Central memory CD8-positive, alpha-beta T cell (primary cell): ENCODE measurements around the gene CMTM7.

ENCODE experiments used
- ATAC-seq: fragments of 150-1000 bp; cut with Tn5 transposase; replicated peaks from 2 replicates; pipeline ENCODE4 v1.10.0; 2022; ENCODE audit warnings: mild to moderate bottlenecking, moderate FRiP score, moderate number of reproducible peaks; ENCODE audit not compliant: poor library complexity, severe bottlenecking; ENCODE audit errors: extremely low read depth
- DNase-seq, 2 donors: peaks; one replicate each; pipeline ENCODE4 v3.0.0; 2021; ENCODE audit warnings: low spot score in 2 of 2
- H3K27ac Mint-ChIP-seq: one replicate; pipeline ENCODE4 v1.8.0; 2022; ENCODE audit warnings: low read depth, mild to moderate bottlenecking, moderate library complexity, mixed read lengths
- H3K27me3 Mint-ChIP-seq: one replicate; pipeline ENCODE4 v1.8.0; 2022; ENCODE audit warnings: mixed read lengths
- H3K36me3 Mint-ChIP-seq: one replicate; pipeline ENCODE4 v1.8.0; 2022; ENCODE audit warnings: mild to moderate bottlenecking, moderate library complexity, mixed read lengths; ENCODE audit not compliant: insufficient read depth
- H3K4me1 Mint-ChIP-seq: one replicate; pipeline ENCODE4 v1.8.0; 2022; ENCODE audit warnings: mixed read lengths
- H3K4me3 Mint-ChIP-seq: one replicate; pipeline ENCODE4 v1.8.0; 2022; ENCODE audit warnings: mild to moderate bottlenecking, moderate library complexity, mixed read lengths
- H3K9me3 Mint-ChIP-seq: one replicate; pipeline ENCODE4 v1.8.0; 2022; ENCODE audit warnings: mixed read lengths

The CMTM7 gene

DNA sequence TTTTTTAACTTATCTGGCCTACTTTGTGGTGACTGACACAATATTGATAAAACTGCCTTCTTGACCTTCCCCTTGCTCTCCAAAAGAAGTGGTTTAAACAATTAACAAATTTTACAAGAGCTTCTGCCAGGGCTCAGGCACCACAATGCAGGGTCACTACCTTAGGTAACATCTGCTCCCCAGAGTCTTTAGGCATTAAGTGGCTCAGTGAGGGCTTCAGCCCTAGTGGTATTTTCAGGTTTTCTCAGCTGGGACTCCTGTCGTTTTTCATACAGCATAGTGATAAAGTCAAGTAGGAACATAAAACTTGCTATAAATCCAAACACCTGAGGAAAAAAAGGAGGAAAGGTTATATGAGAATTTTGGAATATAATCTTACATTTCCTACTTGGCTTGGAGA lies 92.1 kb downstream of the CMTM7 start:
- H3K27me3 Mint-ChIP-seq = no peaks in the 10 kb centered on the region
- DNase-seq (no peak), ATAC-seq (no peak)
- no peaks in the 10 kb centered on the region for H3K9me3 Mint-ChIP-seq
- H3K27ac Mint-ChIP-seq = peak overlapping the region; percentile 38
- peaks cover 54% of the 10 kb centered on the region for H3K36me3 Mint-ChIP-seq
- H3K4me1 Mint-ChIP-seq = peaks cover 17% of the 10 kb centered on the region
- no peak overlapping the region for H3K4me3 Mint-ChIP-seq

GRCh38 chr3:32484436-32484835 lies 92.8 kb downstream of the CMTM7 start:
- no peaks in the 10 kb centered on the region for H3K9me3 Mint-ChIP-seq
- peaks cover 17% of the 10 kb centered on the region for H3K4me1 Mint-ChIP-seq
- peaks cover 54% of the 10 kb centered on the region for H3K36me3 Mint-ChIP-seq
- no peaks in the 10 kb centered on the region for H3K27me3 Mint-ChIP-seq
- no peak overlapping the region for H3K4me3 Mint-ChIP-seq
- DNase-seq (no peak), ATAC-seq (no peak)
- H3K27ac Mint-ChIP-seq = peak overlapping the region; percentile 38

DNA sequence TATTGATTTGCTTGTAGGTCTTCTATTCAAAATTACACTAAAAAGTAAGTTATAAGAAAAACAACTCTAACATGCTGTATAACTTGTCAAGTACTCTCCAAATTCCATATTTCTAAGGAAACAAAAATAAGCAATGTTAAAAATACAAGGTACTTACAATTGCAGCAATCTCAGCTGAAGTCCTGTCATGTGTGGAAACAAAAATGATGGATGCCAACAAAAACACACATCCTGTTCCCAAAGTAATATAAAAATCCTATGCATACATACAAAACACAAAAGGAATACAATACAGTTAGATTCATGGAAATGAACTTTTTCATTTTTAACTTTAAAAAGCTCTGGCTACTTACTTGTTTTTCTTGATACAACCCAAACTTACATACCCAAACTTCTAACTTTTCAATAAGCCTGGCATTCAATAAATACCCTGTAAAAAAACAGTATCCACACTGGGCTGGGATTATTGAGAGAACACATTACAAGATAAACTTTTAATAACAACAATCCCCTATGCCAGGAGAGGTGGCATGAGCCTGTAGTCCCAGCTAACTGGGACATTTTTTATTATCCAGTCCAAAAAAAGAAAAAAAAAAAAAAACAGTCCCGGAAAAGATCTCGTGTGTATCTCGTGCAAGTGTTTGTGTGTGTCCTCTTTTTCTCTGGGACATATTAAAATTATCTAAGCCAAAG lies 96.3 kb downstream of the CMTM7 start:
- Mint-ChIP-seq H3K27ac (no peak overlapping the region), H3K4me1 (peaks cover 8% of the 10 kb centered on the region), H3K9me3 (no peaks in the 10 kb centered on the region), H3K4me3 (no peak overlapping the region), H3K36me3 (peaks cover 44% of the 10 kb centered on the region), H3K27me3 (no peaks in the 10 kb centered on the region)
- ATAC-seq (no peak), DNase-seq (no peak)

DNA sequence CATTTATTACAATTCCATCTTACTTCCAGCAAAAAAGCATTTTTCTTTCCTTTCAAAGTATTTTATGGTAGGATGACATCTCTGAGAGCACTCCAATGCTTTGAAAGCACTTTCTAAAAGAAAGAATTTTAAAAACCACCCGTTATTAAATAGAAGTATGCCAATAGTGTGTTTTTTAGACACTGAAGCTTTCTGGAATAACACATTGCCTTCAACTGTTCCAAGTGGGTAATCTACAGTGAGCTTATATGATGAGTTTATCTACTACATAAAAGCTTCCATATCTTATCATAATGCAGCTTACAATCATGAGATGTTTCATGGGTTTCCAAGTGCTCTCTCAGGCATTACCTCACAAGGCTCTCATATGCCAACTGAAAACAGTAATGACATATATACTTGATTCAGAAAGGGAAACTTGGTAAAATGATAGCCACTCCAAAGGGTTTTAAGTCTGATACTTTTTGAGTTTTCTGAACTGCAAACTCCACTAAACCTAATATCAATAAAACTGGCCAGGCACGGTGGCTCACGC lies 96.9 kb downstream of the CMTM7 start:
- no peak overlapping the region for H3K27ac Mint-ChIP-seq
- H3K36me3 Mint-ChIP-seq = peaks cover 41% of the 10 kb centered on the region
- no peaks in the 10 kb centered on the region for H3K9me3 Mint-ChIP-seq
- H3K4me3 Mint-ChIP-seq = no peak overlapping the region
- ATAC-seq (no peak), DNase-seq (no peak)
- no peaks in the 10 kb centered on the region for H3K27me3 Mint-ChIP-seq
- peaks cover 8% of the 10 kb centered on the region for H3K4me1 Mint-ChIP-seq

DNA sequence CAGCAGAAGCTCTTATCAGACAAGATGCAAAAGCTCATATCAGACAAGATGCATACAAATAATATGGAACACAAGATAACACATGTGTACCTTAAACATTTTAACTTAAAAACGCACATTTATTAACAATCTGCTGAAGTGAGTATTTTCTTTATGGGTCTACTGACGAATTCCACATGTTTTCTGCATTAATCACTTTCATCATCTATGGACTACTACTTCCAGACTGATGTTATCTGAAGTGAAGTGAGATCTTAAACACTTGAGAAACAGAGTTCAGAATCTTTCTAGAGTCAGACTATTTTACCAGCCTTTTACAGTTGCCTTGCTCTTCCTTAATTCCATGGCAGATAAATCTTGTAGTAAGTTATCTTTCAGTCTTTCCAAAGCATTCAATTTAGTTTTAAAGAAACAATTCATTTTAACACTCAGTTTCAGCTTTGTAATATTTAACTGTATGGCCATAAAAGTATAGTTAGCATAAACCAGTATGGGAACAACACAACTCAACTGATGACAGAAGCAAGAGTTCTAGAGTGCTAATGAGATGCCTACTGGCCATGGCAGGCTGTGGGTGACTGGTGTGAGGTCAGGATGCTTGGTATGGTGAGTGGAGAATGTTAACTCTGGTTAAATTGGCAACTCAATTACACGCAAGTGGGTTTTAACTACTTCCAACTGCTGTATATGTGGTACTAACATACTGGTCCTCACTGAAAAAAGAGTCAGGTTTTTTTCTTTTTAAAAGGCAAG lies 101.2 kb downstream of the CMTM7 start:
- Mint-ChIP-seq H3K9me3 (no peaks in the 10 kb centered on the region), H3K4me1 (peaks cover 7% of the 10 kb centered on the region), H3K4me3 (no peak overlapping the region), H3K27me3 (no peaks in the 10 kb centered on the region), H3K27ac (no peak overlapping the region), H3K36me3 (peaks cover 22% of the 10 kb centered on the region)
- DNase-seq = no peak
- ATAC-seq = no peak

DNA sequence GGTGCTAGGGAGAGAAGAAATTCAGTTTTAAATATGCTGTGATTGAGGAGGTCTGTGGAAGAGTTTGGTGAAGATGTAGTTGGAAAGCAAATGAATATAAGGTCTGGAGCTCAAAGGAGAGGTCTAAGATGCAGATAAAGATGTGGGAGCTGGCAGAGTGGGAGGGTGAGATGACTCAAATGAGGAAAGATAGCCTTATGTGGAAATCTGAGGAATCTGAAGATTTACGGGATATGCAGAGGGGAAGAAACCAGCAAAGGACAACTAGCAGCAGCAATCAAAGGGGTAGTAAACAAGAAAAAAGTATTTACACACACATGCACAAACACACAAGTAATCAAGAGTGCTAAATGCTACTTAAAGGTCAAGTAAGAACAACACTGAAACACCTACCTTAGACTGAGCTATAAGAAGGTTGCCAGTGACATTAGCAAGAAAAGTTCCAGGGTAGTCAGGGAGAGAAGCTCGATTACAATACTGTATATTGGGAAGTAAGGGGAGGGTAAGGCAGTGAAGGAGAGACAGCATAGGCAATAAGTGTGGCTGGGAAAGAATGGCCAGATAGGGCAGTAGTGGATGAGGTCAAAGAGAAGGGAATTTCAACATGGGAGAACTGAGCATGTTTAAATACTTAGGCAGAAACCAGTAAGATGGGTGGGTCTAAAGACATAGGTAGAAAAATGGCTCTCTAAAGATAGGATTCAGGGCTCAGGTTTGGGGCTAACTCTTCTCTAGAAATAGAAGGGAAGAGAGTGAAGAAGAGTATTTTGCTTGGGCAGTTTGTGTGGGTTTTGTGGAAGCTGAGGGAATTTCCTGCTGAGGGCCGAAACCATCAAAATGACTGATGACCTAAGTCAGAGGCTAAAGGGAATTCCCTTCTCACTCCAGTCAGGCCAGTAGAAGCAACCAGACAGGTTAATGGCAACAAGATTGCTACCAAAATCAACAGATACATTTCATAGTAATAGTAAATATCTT lies 102.1 kb downstream of the CMTM7 start:
- ATAC-seq = no peak
- H3K9me3 Mint-ChIP-seq = no peaks in the 10 kb centered on the region

GRCh38 chr3:32495085-32495484 lies 103.4 kb downstream of the CMTM7 start:
- Mint-ChIP-seq H3K36me3 (peaks cover 17% of the 10 kb centered on the region), H3K4me1 (peaks cover 21% of the 10 kb centered on the region), H3K27me3 (no peaks in the 10 kb centered on the region), H3K9me3 (no peaks in the 10 kb centered on the region), H3K4me3 (no peak overlapping the region), H3K27ac (no peak overlapping the region)
- DNase-seq (no peak), ATAC-seq (no peak)

More for the DNA sequence above, 102.1 kb downstream of the CMTM7 start:
- DNase-seq = no peak
- H3K4me1 Mint-ChIP-seq = peaks cover 13% of the 10 kb centered on the region
- no peaks in the 10 kb centered on the region for H3K27me3 Mint-ChIP-seq
- no peak overlapping the region for H3K27ac Mint-ChIP-seq
- H3K36me3 Mint-ChIP-seq = peaks cover 19% of the 10 kb centered on the region
- H3K4me3 Mint-ChIP-seq = no peak overlapping the region

GRCh38 chr3:32495609-32496008 lies 104.0 kb downstream of the CMTM7 start:
- Mint-ChIP-seq H3K27ac (no peak overlapping the region), H3K27me3 (no peaks in the 10 kb centered on the region), H3K36me3 (peaks cover 18% of the 10 kb centered on the region), H3K4me1 (peaks cover 21% of the 10 kb centered on the region), H3K4me3 (no peak overlapping the region), H3K9me3 (no peaks in the 10 kb centered on the region)
- DNase-seq (no peak), ATAC-seq (no peak)

DNA sequence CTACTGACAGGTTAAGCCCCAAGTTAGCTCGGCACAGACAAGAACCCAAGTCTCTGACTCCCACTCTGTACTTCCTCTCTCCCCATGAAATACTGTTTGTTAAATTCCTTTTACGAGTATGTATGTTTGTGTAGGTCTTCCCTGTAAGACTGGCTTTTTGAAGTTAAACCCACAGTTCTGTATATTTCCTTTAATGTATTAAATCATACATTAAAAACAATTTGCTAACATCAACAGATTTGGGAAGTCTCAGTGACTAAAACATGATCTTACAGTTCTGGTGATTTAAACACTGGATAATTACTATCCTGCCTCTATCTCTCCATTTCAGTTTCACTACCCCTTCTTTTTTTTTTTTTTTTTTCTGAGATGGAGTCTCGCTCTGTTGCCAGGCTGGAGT lies 106.6 kb downstream of the CMTM7 start:
- peaks cover 23% of the 10 kb centered on the region for H3K36me3 Mint-ChIP-seq
- no peaks in the 10 kb centered on the region for H3K9me3 Mint-ChIP-seq
- no peak overlapping the region for H3K4me3 Mint-ChIP-seq
- H3K4me1 Mint-ChIP-seq = peaks cover 41% of the 10 kb centered on the region
- ATAC-seq (no peak), DNase-seq (no peak)
- H3K27ac Mint-ChIP-seq = no peak overlapping the region
- H3K27me3 Mint-ChIP-seq = no peaks in the 10 kb centered on the region

DNA sequence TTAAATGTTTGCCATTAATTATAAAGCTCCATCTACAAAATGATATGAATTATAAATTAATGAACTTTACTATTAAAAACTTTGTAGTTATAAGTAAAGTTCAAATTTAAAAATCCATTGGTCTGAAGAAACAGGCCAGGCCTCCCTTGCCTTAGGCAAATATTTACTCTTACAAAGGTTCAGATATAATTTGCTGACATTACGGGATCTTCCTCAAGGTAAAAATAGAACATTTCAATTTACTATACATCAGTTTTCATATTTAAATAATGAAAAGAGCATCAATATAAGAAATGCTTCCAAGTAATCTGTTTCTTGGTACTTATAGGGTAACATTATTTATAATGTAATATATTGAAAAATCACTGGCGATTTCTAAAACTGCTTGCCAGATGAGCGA lies 107.3 kb downstream of the CMTM7 start:
- ATAC-seq = no peak
- Mint-ChIP-seq H3K36me3 (peaks cover 23% of the 10 kb centered on the region), H3K27ac (no peak overlapping the region), H3K27me3 (no peaks in the 10 kb centered on the region), H3K4me1 (peaks cover 42% of the 10 kb centered on the region), H3K9me3 (no peaks in the 10 kb centered on the region), H3K4me3 (no peak overlapping the region)
- DNase-seq = no peak

GRCh38 chr3:32499585-32499984 lies 107.9 kb downstream of the CMTM7 start:
- ATAC-seq = no peak
- peaks cover 42% of the 10 kb centered on the region for H3K4me1 Mint-ChIP-seq

GRCh38 chr3:32500231-32500630 lies 108.6 kb downstream of the CMTM7 start:
- Mint-ChIP-seq H3K4me1 (peaks cover 42% of the 10 kb centered on the region), H3K27me3 (no peaks in the 10 kb centered on the region), H3K27ac (no peak overlapping the region), H3K36me3 (peaks cover 23% of the 10 kb centered on the region), H3K4me3 (no peak overlapping the region), H3K9me3 (no peaks in the 10 kb centered on the region)
- DNase-seq = no peak
- no peak for ATAC-seq

More at GRCh38 chr3:32499585-32499984, 107.9 kb downstream of the CMTM7 start:
- no peak for DNase-seq
- Mint-ChIP-seq H3K4me3 (no peak overlapping the region), H3K27me3 (no peaks in the 10 kb centered on the region), H3K9me3 (no peaks in the 10 kb centered on the region), H3K36me3 (peaks cover 23% of the 10 kb centered on the region), H3K27ac (no peak overlapping the region)
